RPMI8226 (cell line): ENCODE measurements around the gene CAMKMT.

Experiments
- DNase-seq: peaks from one replicate; pipeline ENCODE4 v3.0.0-alpha.2; 2015

The CAMKMT gene

GRCh38 chr2:44361330-44362206 is at the start of gene CAMKMT, which contains the start of gene PREPL:
TSS of gene CAMKMT (plus strand) at chr2:44361947.
TSS of gene PREPL (minus strand) at chr2:44361494. CDS start at chr2:44346342, 15,152 bp downstream.
- DNase-seq: peak; percentile 98

GRCh38 chr2:44314362-44314761 is 47.4 kb upstream of the CAMKMT start:
- no peak for DNase-seq

DNA sequence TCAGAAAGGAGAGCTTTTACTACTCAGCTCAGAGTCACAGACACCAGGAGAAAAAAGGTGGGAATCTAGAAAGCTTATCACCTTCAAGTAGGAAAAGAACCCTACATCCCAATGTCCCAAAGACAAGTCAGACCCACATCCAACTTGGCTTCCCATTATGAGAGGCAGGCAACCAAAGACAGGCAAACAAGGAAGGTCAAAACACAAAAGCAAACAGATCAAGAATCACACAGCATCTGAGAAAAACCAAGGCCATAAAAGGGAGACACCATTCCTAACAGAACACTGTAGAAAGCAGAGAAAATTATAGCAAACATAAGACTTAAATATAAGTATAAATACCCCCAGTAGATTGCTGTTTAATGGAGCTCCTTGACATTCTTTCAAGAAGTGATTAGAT is 45.8 kb upstream of the CAMKMT start:
- no peak for DNase-seq

DNA sequence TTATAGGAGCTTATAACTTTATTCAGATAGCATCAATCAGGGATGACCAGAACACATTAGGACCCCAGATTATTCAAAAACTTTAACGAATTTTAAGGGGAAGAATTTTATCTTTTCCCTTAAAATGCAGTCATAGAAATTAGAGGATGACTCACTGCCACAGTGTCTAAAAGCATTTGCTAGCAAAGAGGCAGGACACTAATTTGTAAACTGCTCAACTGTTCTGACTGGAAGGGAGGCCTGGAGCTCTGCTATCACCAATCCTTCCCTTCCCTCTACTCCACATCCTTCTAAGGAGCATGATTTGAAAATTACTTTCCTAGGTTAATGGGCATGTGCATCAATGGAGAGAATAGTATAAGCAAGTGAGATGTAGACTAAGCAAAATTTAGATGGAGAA is 40.9 kb upstream of the CAMKMT start:
- DNase-seq: no peak

DNA sequence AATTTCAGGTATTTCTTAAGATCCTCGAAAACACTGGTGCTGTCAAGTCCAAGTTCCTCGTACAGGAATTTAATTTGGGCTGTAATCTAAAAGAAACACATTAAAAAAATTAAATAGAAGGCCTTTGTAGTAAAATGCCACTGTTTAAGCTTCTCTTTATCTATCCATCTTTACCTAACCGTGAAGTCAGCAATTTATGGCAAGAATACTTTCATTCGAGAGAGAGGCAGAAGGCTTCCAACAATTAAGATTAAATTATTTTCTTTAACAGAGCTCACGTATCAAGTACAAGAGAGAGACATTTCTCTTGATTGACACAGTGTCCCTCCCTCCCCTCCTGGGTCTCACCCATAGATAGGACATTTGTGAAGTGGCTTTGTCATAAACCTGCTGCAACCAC is 40.4 kb upstream of the CAMKMT start:
- no peak for DNase-seq

DNA sequence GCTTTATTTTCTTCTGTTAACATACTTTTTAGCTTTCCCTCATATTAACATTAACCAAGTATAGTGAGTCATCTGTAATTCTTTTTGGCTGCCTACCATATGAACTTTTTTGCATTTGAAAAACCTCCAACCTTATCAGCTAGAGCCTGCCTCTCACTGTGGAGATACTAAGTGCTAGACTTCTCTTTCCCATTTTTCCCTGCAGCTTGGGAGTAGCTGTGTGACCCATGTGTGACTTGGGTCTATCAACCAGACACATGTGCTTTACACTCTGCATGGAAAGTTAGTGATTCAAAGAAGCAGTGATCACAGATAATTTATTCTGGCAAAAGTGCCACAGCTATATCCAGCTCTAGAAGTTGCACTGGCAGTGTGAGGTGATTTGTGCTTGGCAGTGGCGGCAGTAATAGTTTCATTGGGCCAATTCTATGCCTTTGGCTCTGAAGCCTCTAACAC is 36.7 kb upstream of the CAMKMT start:
- DNase-seq: no peak

GRCh38 chr2:44325897-44326296 is 35.9 kb upstream of the CAMKMT start:
- DNase-seq: no peak

- DNase-seq: no peak
Measured at GRCh38 chr2:44326548-44327264, 35.0 kb upstream of the CAMKMT start.

DNA sequence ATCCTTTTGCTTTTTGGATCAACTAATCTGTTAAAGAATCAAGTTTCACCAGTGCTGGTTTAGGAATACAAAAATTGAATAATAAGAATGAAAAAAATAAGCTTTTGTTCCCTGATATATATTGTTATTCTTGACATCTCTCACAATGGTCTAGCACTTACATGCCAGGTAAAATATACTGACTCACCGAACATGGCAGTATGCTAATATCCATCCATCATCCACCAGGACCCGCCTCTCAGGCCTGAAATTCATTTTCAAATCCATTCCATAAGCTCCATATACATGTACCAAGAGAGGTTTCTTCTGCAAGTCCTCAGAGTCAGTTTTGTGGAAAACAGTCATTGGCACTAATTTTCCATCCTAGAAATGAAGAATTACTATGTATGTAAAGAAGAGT is 33.0 kb upstream of the CAMKMT start:
- no peak for DNase-seq

DNA sequence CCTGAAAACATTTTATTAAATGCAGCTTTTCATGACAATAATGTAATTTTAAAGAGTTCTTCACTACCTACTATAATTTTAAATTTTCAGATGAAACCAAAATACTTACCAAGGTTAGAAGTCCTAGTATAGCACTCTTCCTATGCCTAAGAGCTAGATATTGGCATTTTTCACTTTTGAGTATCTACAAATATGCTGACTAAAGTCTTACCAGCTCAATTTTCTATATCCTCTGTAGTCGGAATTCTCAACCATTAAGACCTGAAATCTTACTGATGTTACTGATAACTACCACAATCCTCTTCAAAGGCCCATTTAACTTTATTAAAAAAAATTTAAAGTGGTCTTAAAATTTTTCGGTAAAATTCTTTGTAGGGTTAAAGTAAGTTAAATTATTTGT is 32.4 kb upstream of the CAMKMT start:
- no peak for DNase-seq

- DNase-seq: no peak
Measured at GRCh38 chr2:44330801-44331200, 30.9 kb upstream of the CAMKMT start.

DNA sequence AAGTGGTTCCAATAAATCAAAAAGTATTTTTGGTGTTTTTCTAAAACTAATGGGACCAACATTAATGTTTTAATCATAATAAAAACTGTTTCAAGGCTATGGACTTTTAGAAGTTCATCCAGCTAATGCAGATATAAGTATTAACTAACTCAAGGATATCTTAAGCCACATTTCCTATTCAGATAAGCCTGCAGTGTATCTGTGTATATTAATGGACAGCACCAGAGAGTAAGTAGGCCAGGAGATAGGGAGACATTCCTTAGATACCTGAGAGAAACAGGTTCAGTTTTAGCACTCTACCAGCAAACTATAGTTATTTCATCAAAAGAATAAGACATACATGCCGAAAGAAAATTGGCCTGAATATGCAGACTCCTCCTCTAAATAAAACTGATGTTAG is 27.8 kb upstream of the CAMKMT start:
- DNase-seq: no peak

GRCh38 chr2:44335806-44336538 is 25.8 kb upstream of the CAMKMT start:
- no peak for DNase-seq

DNA sequence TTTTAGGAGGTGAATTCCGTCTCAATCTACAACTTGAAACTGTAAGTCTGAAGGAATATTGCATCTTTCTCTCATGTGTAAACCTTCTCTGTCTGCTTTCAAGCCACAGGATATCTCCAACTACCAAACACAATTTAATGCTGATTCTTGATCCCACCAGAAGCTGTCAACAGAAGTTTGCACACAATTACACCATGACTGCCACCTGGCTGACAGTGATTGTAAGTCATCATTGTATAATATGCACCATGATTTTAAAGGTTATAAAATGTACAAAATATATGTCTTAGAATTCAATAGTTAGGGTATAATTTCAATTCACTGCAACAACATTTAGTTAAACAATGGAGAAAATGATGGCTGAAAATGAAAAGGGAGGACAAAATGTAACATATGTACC is 18.9 kb upstream of the CAMKMT start:
- peak; percentile 10 for DNase-seq

DNA sequence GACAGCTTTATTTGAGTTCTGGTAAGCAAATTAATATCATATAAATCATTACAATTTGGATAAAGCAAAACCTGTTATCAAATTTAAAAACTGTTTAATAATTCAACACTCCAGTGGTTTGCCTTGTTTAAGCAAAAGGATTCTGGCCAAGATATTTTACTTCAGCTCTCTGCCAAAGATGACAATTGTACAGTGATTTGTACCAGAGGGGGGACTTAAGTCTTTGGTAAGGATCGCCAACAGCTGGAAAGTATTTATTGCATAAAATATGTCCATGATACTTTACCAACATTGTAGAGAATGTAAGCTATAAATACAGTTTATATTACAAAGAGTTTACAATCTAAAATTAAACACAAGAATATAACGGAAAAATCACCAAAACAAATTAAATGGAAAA is 14.2 kb upstream of the CAMKMT start:
- no peak for DNase-seq

DNA sequence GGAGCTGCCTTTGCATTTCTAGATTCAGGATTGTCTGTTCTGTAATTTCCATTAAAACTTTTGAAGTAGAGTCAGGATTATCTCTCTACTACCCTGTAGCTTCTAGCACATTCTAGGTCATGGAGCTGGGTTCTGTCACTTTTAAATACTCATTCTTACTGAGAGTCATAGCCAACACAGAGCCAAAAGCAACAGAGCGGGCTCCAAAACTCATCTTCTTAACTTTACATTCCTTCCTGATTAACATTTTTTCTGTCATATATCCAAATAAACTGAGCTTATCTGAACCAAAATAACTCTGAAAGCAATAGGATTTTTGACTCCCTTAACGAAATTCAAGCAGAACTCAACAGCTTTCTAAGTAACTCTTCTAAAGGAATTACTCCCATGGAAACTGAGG is 13.3 kb upstream of the CAMKMT start:
- no peak for DNase-seq

GRCh38 chr2:44349506-44349905 is 12.2 kb upstream of the CAMKMT start:
- DNase-seq: no peak

- DNase-seq: no peak
Measured at GRCh38 chr2:44351088-44351487, 10.7 kb upstream of the CAMKMT start.

DNA sequence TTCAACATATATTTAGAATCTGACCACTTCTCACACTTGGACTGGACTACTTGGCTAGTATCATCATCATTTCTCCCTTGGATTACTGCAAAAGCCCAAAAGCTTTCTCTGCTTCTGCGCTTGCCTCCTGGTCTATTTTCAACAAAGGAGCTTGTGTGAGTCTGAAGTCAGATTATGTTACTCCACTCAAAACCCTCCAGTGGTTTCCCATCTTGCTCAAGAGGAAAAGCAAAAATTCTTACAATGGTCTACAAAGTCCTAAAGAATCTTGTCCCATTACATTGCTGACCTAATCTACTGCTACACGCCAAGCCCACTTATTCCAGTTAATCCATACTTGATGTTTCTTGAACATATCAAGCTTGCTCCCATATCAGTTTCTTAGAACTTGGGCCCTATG is 10.1 kb upstream of the CAMKMT start:
- no peak for DNase-seq

DNA sequence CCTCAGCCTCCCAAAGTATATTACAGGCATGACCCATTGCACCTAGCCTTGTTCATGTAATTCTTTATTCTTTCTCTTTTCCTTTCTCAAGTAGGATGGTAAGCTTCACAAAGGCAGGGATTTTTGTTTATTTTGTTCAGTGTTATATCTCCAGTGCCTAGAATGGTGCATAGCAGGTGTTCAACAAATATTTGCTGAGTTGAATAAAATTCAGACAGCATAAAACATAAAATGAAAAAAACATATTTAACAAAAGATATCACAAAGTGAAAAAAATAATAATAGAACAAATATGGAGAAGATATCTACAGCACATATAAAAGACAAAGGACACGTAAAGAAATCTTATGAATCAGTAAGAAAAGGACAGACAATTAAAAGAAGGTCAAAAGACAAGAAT is 9.2 kb upstream of the CAMKMT start:
- DNase-seq: no peak

- no peak for DNase-seq
Measured at GRCh38 chr2:44354761-44355160, 7.0 kb upstream of the CAMKMT start.

GRCh38 chr2:44358503-44358902 is 3.2 kb upstream of the CAMKMT start:
- peak; percentile 93 for DNase-seq

DNA sequence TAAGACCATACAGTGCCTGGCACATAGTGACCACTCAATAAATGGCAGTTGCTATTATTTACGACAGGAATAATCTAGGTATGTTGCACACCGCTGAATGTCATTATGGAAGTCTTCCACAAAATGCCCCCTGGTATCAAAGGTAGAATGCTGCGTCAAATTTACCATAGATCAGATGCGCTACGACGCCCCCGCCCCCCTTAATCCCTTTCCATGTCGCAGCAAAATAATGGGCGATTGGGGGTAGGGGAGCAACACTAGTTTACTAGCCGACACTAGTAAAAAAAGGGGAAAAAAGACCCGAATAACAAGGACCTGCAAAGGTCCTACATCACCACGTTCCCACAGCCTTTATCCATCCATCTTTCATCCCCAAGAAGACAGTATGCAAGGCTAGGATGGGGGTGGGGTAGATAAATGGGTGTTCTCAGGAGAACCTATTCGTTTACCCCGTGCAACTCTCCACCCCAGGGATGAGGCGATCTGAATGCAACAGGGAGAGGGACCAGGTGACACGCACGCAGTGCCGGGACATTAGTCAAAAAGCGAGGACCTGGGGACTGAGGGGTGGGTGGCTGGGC is 908 bp upstream of the CAMKMT start:
- DNase-seq: no peak
